ENCODE measurements around the gene BSDC1. TPM values are rescaled to one million over a fixed set of nuclear protein-coding genes. Genes with fewer than 3 reads are reported as not detected.
A peak's percentile ranks its signal among the peaks of the same experiment; 100 is the strongest.

The BSDC1 gene
- total RNA-seq, 1 donor from 2014 or later = 56.6 TPM

DNA sequence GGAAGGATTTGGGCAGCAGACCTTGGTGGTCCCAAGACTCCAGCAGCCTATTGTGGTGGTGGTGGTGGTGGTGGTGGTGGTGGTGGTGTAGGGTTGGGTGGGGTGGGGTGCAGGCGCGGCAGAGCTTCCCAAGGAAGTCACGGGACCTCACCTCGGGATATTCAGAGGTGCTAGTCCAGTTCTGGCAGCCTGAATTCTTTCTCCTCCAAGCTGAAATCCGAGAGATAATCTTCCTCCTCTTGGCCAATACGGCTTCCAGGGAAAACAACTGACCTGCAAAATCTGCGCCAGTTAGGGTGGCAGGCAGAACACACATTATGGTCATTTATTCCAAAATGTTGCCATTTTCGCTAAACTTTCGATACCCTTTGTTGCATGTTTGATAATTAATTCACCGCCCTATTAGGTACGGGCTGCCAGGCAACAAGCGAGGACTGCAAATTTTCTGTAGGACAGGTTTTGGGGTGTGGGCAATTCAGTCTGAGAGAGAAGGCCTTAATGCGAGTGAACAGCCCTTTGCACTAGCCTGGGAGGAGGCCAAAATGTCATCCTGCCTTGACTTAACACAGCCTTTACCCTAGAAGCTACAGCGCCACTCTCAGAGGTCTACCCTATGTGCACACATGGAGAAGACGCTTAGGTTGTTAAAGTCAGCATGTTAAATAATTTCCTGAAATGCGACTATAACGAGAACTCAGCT lies 33.2 kb upstream of the BSDC1 start:
- H3K27me3 Mint-ChIP-seq (ENCODE audit: low read depth) = peaks cover 23% of the 10 kb centered on the region
- H3K4me1 Mint-ChIP-seq (ENCODE audit: low read depth) = no peaks in the 10 kb centered on the region
- H3K27ac Mint-ChIP-seq (ENCODE audit: unreplicated experiment) = no peak overlapping the region
- no peak for DNase-seq (ENCODE audit: low spot score)
- no peaks in the 10 kb centered on the region for H3K9me3 Mint-ChIP-seq (ENCODE audit: low read depth)
- TF ChIP-seq, protein P1, sequence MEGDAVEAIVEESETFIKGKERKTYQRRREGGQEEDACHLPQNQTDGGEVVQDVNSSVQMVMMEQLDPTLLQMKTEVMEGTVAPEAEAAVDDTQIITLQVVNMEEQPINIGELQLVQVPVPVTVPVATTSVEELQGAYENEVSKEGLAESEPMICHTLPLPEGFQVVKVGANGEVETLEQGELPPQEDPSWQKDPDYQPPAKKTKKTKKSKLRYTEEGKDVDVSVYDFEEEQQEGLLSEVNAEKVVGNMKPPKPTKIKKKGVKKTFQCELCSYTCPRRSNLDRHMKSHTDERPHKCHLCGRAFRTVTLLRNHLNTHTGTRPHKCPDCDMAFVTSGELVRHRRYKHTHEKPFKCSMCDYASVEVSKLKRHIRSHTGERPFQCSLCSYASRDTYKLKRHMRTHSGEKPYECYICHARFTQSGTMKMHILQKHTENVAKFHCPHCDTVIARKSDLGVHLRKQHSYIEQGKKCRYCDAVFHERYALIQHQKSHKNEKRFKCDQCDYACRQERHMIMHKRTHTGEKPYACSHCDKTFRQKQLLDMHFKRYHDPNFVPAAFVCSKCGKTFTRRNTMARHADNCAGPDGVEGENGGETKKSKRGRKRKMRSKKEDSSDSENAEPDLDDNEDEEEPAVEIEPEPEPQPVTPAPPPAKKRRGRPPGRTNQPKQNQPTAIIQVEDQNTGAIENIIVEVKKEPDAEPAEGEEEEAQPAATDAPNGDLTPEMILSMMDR (IDR thresholded peaks at IDR 0.05) = no peak
- no peaks in the 10 kb centered on the region for H3K36me3 Mint-ChIP-seq (ENCODE audit: low read depth)
- H3K4me3 Mint-ChIP-seq (ENCODE audit: unreplicated experiment) = no peak overlapping the region

DNA sequence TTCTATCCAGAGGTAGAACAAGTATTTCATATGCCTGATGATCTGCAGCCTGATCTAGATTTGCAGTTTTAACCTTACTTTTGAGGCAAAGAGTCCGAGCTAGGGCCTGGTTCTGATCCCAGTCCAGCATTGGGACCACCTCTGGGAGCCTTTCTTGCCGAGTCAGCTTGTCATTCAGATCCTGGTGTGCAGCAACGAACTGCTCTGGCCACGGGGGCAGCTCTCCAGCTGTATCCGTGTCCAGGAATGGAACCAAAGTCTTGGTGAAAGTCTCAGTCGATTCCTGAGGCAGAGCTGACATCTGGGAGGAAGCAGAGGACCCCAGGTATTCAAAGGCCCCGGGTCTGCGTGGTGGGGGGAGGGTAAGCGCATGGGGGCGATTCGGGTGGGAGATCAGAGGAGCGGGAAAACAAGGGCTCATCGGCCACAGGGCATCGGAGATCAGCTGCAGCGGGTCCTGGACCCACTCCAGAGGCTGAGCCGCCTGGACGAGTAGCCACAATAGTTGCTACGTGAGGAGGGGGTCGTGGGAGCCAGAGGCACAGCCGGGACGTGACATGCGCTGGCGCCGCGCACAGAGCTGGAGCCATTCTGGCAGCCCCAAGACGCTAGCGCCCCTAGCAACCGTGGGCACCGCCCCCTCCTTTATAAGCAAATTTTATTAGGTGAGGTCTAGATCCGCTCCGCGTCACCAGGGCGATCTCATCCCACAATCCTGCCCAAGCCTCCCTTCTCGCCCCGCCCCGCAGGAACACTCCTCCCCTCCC lies 32.4 kb upstream of the BSDC1 start:
- Mint-ChIP-seq H3K36me3 (ENCODE audit: low read depth) (no peaks in the 10 kb centered on the region), H3K27ac (ENCODE audit: unreplicated experiment) (no peak overlapping the region), H3K4me3 (ENCODE audit: unreplicated experiment) (no peak overlapping the region), H3K27me3 (ENCODE audit: low read depth) (peaks cover 25% of the 10 kb centered on the region), H3K4me1 (ENCODE audit: low read depth) (no peaks in the 10 kb centered on the region), H3K9me3 (ENCODE audit: low read depth) (no peaks in the 10 kb centered on the region)
- DNase-seq (ENCODE audit: low spot score) = no peak
- TF ChIP-seq, protein P1 (IDR thresholded peaks at IDR 0.05) = no peak

DNA sequence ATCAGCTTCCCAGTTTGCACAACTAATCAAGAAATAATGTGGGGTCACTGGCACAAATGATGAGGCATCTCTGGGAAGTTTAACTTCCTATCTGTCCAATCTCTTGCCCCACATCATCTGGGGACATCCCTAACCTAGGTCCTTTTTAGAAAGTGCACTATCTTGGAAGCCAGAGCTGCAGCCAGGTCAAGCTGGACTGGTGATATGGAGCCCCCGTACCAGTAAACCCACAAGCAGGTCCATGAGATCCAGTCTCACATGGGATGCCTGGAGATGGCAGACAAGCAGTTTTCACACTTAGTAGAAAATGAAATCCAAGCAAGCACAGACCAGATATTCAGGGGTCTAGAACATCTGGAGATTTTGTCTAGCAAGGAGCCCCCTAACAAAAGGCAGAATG lies 27.5 kb upstream of the BSDC1 start:
- no peak for DNase-seq (ENCODE audit: low spot score)
- TF ChIP-seq, protein P1 (IDR thresholded peaks at IDR 0.05) = no peak
- Mint-ChIP-seq H3K36me3 (ENCODE audit: low read depth) (no peaks in the 10 kb centered on the region), H3K9me3 (ENCODE audit: low read depth) (peaks cover 8% of the 10 kb centered on the region), H3K27ac (ENCODE audit: unreplicated experiment) (no peak overlapping the region), H3K4me1 (ENCODE audit: low read depth) (no peaks in the 10 kb centered on the region), H3K4me3 (ENCODE audit: unreplicated experiment) (no peak overlapping the region), H3K27me3 (ENCODE audit: low read depth) (peaks cover 15% of the 10 kb centered on the region)

DNA sequence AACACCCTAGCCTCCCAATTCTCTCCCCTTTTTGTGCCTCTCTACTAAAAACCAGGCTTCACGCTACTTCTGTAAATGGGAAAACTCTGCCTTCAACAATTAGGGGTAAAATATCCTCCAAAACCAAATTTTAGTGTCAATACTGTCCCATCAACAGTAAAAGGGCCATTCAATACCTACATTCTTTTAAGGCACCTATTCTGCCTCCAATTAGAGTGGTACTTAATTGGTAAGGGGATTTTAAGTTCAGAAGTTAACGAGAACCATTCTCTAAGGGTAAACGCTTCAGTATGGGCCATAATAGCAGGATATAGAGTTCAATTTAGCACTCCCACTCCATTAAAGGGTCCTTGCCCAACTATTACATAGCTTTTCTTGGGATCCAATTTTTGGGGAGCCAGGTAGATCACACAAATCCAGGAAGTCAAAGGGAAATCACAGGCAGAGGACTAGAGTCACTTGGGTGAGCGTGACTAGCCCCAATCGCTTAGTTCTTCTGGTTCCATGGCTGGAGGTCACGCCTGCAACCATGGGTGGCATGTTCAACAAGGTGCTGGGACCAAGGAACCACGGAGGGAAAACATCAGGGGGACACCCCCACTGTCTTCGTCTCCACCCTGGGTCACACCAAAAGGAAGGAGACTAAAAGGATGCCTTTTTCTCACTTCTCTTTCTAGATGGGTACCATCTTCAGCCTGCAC lies 20.1 kb upstream of the BSDC1 start:
- H3K27me3 Mint-ChIP-seq (ENCODE audit: low read depth) = peaks cover 5% of the 10 kb centered on the region
- H3K27ac Mint-ChIP-seq (ENCODE audit: unreplicated experiment) = no peak overlapping the region
- peaks cover 1% of the 10 kb centered on the region for H3K36me3 Mint-ChIP-seq (ENCODE audit: low read depth)
- no peak for DNase-seq (ENCODE audit: low spot score)
- TF ChIP-seq, protein P1 (IDR thresholded peaks at IDR 0.05) = peak; percentile 50
- peaks cover 27% of the 10 kb centered on the region for H3K9me3 Mint-ChIP-seq (ENCODE audit: low read depth)
- H3K4me3 Mint-ChIP-seq (ENCODE audit: unreplicated experiment) = no peak overlapping the region
- peaks cover 4% of the 10 kb centered on the region for H3K4me1 Mint-ChIP-seq (ENCODE audit: low read depth)

DNA sequence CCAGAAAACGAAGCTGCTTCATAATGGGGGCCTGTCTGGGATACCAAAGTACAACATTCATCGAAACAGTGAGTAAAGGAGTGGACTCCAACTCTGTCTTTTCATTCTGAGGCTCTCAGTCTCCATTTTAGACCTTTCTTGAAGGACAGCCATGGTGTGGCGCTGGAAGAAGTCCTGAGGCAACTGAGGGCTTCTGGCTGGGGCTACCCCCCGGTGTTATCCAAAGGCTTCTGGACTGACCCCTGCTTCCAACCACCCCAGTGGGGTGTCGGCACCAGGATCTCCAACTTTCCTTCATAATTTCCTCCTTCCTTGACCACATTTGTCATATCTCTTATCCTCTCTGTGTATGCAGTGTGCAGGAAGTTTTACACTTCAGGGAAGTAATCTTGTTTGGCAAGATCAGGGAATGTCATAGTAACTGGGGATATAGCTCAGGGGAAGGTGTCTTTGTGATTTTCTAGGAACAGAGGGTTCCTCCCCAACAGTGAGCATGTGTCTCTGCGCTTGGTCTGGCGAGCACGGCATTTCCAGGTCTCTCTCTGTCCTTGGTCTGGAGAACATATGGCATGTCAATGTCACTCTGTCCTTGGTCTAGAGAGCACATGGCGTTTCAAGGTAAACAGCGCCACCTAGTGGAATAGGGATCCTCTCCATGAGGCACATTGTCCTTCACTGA lies 19.4 kb upstream of the BSDC1 start:
- no peak for DNase-seq (ENCODE audit: low spot score)
- no peak overlapping the region for H3K4me3 Mint-ChIP-seq (ENCODE audit: unreplicated experiment)
- TF ChIP-seq, protein P1 (IDR thresholded peaks at IDR 0.05) = peak; percentile 75
- no peak overlapping the region for H3K27ac Mint-ChIP-seq (ENCODE audit: unreplicated experiment)
- peaks cover 5% of the 10 kb centered on the region for H3K27me3 Mint-ChIP-seq (ENCODE audit: low read depth)
- peaks cover 1% of the 10 kb centered on the region for H3K36me3 Mint-ChIP-seq (ENCODE audit: low read depth)
- peaks cover 27% of the 10 kb centered on the region for H3K9me3 Mint-ChIP-seq (ENCODE audit: low read depth)
- peaks cover 4% of the 10 kb centered on the region for H3K4me1 Mint-ChIP-seq (ENCODE audit: low read depth)
